ENCODE results near the gene VEGFC.
A peak's percentile ranks its signal among the peaks of the same experiment; 100 is the strongest.

The VEGFC gene, protein sequence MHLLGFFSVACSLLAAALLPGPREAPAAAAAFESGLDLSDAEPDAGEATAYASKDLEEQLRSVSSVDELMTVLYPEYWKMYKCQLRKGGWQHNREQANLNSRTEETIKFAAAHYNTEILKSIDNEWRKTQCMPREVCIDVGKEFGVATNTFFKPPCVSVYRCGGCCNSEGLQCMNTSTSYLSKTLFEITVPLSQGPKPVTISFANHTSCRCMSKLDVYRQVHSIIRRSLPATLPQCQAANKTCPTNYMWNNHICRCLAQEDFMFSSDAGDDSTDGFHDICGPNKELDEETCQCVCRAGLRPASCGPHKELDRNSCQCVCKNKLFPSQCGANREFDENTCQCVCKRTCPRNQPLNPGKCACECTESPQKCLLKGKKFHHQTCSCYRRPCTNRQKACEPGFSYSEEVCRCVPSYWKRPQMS

DNA sequence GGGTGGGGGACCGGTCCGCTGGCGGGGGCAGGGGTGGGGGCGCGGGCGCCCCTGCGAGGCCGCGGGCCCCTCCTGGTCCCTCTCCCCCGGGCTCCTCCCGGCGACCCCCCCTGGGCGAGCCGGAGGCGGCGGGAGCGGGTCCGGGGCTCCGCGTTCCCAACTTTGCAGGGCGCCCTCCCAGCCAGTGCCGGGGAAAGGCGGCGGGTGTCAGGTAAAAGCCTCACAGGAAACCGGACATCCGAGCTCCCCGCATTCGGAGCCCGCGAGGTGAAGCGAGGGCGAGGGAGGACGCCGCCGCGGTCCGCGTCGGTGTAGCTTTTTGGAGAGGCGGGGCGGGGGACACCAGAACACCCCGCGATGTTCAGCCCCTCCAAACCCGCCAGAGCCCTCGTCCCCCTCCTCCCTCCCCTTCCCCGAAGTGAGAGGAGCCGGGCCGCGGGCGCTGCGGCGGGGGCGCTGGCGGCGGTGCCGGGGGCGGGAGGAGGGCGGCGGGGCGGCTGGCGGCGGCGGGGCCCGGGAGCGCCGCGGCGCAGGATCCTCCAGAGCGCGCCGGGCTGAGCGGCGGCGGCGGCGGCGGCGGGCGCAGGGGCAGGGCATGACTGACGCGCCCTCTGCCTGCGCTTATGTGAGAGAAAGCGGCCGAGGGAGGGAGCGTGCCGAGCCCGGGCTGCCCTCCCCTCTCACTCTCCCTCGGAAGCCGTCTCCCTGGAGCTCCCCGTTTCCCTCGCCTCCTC, at the start of gene VEGFC:
Gene VEGFC, minus strand, starts transcription at position 597 of the 734 bp plus-strand sequence. CDS start 611 bp downstream, outside the sequence.
- TF ChIP-seq, protein P1, sequence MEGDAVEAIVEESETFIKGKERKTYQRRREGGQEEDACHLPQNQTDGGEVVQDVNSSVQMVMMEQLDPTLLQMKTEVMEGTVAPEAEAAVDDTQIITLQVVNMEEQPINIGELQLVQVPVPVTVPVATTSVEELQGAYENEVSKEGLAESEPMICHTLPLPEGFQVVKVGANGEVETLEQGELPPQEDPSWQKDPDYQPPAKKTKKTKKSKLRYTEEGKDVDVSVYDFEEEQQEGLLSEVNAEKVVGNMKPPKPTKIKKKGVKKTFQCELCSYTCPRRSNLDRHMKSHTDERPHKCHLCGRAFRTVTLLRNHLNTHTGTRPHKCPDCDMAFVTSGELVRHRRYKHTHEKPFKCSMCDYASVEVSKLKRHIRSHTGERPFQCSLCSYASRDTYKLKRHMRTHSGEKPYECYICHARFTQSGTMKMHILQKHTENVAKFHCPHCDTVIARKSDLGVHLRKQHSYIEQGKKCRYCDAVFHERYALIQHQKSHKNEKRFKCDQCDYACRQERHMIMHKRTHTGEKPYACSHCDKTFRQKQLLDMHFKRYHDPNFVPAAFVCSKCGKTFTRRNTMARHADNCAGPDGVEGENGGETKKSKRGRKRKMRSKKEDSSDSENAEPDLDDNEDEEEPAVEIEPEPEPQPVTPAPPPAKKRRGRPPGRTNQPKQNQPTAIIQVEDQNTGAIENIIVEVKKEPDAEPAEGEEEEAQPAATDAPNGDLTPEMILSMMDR (IDR thresholded peaks at IDR 0.05; ENCODE audit: insufficient read depth, low read length, missing control alignments): peak; percentile 37
- POLR2A ChIA-PET: interaction anchor here (0.9 to 4.2 kb wide), 8 partner anchors 44 to 278 kb away, joined by 3 to 33 read pairs (median 6); no protein-coding TSS in a partner anchor
- H3K4me3 ChIP-seq (ENCODE audit: low read depth, low read length): peak within 1 kb of the TSS; percentile 78
- no peak for DNase-seq (ENCODE audit: low read depth, low spot score)
- CTCF ChIA-PET: interaction anchor here (0.7 to 3.8 kb wide), 13 partner anchors 10 to 413 kb away, joined by 3 to 52 read pairs (median 4); no protein-coding TSS in a partner anchor

- DNase-seq (ENCODE audit: low read depth, low spot score): peak; percentile 87
- CTCF ChIA-PET: no interaction called here
These were observed 49.0 kb upstream of the VEGFC start for GRCh38 chr4:176841711-176842112.

DNA sequence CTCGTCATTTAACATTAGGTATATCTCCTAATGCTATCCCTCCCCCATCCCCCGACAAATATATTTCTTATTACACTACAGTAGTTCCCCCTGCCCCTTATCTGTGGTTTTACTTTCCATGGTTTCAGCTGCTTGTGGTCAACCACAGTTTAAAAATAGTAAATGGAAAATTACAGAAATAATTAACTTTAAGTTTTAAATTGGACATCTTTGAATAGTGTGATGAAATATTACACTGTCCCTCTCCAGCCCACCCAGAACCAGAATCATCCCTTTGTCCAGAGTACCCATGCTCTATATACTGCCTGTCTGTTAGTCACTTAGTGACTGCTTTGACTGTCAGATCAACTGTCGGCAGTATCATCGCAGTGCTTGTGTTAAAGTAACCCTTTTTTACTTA, 47.4 kb upstream of the VEGFC start:
- POLR2A ChIA-PET: interaction anchor here (1.4 to 2.0 kb wide), 4 partner anchors 43 to 63 kb away, joined by 3 to 11 read pairs (median 7); partner anchors contain the start of gene VEGFC
- TF ChIP-seq, protein P1 (IDR thresholded peaks at IDR 0.05; ENCODE audit: insufficient read depth, low read length, missing control alignments): no peak
- CTCF ChIA-PET: interaction anchor here (1.3 to 2.2 kb wide), 2 partner anchors 48 to 208 kb away, joined by 3 to 7 read pairs; no protein-coding TSS in a partner anchor
- DNase-seq (ENCODE audit: low read depth, low spot score): no peak
- no peak overlapping the region for H3K4me3 ChIP-seq (ENCODE audit: low read depth, low read length)

More at GRCh38 chr4:176841711-176842112, 49.0 kb upstream of the VEGFC start:
- H3K4me3 ChIP-seq (ENCODE audit: low read depth, low read length): no peak overlapping the region
- TF ChIP-seq, protein P1 (IDR thresholded peaks at IDR 0.05; ENCODE audit: insufficient read depth, low read length, missing control alignments): no peak
- POLR2A ChIA-PET: no interaction called here

- H3K4me3 ChIP-seq (ENCODE audit: low read depth, low read length): no peak overlapping the region
- POLR2A ChIA-PET: interaction anchor here (1.4 to 2.0 kb wide), 4 partner anchors 44 to 63 kb away, joined by 3 to 11 read pairs (median 7); partner anchors contain the start of gene VEGFC
- DNase-seq (ENCODE audit: low read depth, low spot score): no peak
- CTCF ChIA-PET: interaction anchor here (1.3 to 2.2 kb wide), 2 partner anchors 48 to 208 kb away, joined by 3 to 7 read pairs; no protein-coding TSS in a partner anchor
- TF ChIP-seq, protein P1 (IDR thresholded peaks at IDR 0.05; ENCODE audit: insufficient read depth, low read length, missing control alignments): no peak
These were observed 46.9 kb upstream of the VEGFC start for GRCh38 chr4:176839656-176840055.

GRCh38 chr4:176838601-176839433, 46.1 kb upstream of the VEGFC start:
- peak; percentile 77 for DNase-seq (ENCODE audit: low read depth, low spot score)
- H3K4me3 ChIP-seq (ENCODE audit: low read depth, low read length): no peak overlapping the region
- ChIA-PET CTCF (interaction anchor here (1.3 to 2.2 kb wide), 2 partner anchors 47 to 209 kb away, joined by 3 to 7 read pairs; no protein-coding TSS in a partner anchor), POLR2A (interaction anchor here (0.5 to 2.0 kb wide), 4 partner anchors 44 to 170 kb away, joined by 3 to 11 read pairs (median 7); partner anchors contain the start of gene VEGFC)
- TF ChIP-seq, protein P1 (IDR thresholded peaks at IDR 0.05; ENCODE audit: insufficient read depth, low read length, missing control alignments): no peak

Measured in AG04449 (cell line).